Mesothelial cell of epicardium (in vitro differentiated cells): ENCODE measurements around the gene JRKL. TPM values are rescaled to one million over a fixed set of nuclear protein-coding genes. Genes with fewer than 3 reads are reported as not detected.

Source experiments
- DNase-seq, 2 experiments: peaks; one replicate each; pipeline ENCODE4 v3.0.0; 2021; ENCODE audit warnings: low spot score in 2 of 2; ENCODE audit not compliant: unreplicated experiment in 2 of 2
- H3K27ac Mint-ChIP-seq: 2 replicates; pipeline ENCODE4 v1.8.0; 2021; ENCODE audit warnings: mixed read lengths
- H3K27me3 Mint-ChIP-seq: 2 replicates; pipeline ENCODE4 v1.8.0; 2021; ENCODE audit warnings: low read depth, mixed read lengths
- H3K36me3 Mint-ChIP-seq: 2 replicates; pipeline ENCODE4 v1.8.0; 2021; ENCODE audit warnings: mixed read lengths
- H3K4me1 Mint-ChIP-seq: 2 replicates; pipeline ENCODE4 v1.8.0; 2021; ENCODE audit warnings: mixed read lengths
- H3K4me3 Mint-ChIP-seq: 2 replicates; pipeline ENCODE4 v1.8.0; 2021; ENCODE audit warnings: mild to moderate bottlenecking, moderate library complexity, mixed read lengths
- H3K9me3 Mint-ChIP-seq: 2 replicates; pipeline ENCODE4 v1.8.0; 2021; ENCODE audit warnings: mixed read lengths
- total RNA-seq: library from RNA; stranded (reverse); gene quantifications from 3 replicates; pipeline ENCODE4 v1.2.1, GENCODE V29; 2021
- TF ChIP-seq, protein P1 (sequence below): fragments of 200-600 bp; sonication (generic); IDR thresholded peaks from one replicate; pipeline ENCODE4 v1.5.0; 2021; ENCODE audit warnings: antibody characterized with exemption; ENCODE audit not compliant: unreplicated experiment

JRKL gene
- total RNA-seq, 1 donor from 2014 or later: 12.2 TPM

DNA sequence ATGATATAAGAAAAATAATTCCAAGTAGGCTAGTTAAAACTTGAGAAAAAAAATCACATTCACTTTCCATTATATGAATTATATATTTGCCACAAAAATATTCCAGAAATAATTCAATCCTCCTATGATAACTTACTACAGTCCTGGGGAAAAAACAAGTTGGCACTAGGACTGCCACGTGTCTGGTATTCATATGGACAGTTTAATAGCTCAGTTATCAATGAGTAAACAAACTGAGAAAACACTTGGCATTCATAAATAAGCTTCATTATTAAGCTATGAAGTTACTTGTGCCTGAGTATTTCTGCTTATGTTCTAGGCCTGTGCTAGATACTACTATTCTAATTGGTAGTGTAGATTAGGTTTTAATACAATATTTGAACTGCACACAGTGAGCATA lies 24.3 kb upstream of the JRKL start:
- Mint-ChIP-seq H3K4me1 (no peaks in the 10 kb centered on the region), H3K36me3 (peaks cover 27% of the 10 kb centered on the region), H3K27me3 (no peaks in the 10 kb centered on the region), H3K27ac (no peak overlapping the region), H3K9me3 (peaks cover 14% of the 10 kb centered on the region), H3K4me3 (no peak overlapping the region)
- no peak for DNase-seq
- TF ChIP-seq, protein P1, sequence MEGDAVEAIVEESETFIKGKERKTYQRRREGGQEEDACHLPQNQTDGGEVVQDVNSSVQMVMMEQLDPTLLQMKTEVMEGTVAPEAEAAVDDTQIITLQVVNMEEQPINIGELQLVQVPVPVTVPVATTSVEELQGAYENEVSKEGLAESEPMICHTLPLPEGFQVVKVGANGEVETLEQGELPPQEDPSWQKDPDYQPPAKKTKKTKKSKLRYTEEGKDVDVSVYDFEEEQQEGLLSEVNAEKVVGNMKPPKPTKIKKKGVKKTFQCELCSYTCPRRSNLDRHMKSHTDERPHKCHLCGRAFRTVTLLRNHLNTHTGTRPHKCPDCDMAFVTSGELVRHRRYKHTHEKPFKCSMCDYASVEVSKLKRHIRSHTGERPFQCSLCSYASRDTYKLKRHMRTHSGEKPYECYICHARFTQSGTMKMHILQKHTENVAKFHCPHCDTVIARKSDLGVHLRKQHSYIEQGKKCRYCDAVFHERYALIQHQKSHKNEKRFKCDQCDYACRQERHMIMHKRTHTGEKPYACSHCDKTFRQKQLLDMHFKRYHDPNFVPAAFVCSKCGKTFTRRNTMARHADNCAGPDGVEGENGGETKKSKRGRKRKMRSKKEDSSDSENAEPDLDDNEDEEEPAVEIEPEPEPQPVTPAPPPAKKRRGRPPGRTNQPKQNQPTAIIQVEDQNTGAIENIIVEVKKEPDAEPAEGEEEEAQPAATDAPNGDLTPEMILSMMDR: no peak

DNA sequence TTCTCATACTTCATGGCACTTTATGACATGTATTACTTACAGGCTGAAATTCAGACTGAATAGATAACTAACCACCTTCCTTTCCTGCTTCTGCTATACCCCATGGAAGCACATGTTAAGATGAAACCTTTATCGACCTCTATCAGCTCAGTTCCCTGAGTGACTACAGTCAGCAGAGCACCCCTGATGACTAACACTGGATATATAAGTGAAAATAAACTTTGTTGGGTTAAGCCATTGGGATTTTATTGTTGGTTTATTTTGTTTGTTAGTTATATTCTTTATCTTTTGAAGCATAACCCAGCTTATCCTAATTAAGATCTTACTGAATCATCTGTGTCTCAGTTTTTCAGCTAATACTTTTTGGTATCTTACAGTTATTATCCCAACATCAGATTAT lies 23.8 kb upstream of the JRKL start:
- TF ChIP-seq, protein P1: no peak
- Mint-ChIP-seq H3K27me3 (no peaks in the 10 kb centered on the region), H3K36me3 (peaks cover 32% of the 10 kb centered on the region), H3K9me3 (peaks cover 14% of the 10 kb centered on the region), H3K4me3 (no peak overlapping the region), H3K4me1 (no peaks in the 10 kb centered on the region), H3K27ac (no peak overlapping the region)
- no peak for DNase-seq

DNA sequence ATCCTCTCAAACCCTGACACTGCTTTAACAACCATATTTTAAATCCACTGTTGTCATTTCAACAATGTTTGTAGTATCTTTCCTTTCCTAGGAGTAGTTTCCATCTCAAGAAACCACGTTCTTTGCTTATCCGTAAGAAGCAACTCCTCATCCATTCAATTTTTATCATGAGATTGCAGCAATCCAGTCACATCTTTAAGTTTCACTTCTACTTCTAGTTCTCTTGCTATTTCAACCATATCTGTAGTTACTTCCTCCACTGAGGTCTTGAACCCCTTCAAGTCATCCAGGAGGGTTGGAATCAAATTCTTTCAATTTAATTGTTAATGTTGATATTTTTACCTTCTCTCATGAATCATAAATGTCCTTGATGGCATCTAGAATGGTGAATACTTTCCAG lies 22.5 kb upstream of the JRKL start:
- Mint-ChIP-seq H3K36me3 (peaks cover 38% of the 10 kb centered on the region), H3K4me1 (no peaks in the 10 kb centered on the region), H3K27me3 (no peaks in the 10 kb centered on the region), H3K27ac (no peak overlapping the region), H3K4me3 (no peak overlapping the region), H3K9me3 (peaks cover 14% of the 10 kb centered on the region)
- TF ChIP-seq, protein P1: no peak
- DNase-seq: no peak

DNA sequence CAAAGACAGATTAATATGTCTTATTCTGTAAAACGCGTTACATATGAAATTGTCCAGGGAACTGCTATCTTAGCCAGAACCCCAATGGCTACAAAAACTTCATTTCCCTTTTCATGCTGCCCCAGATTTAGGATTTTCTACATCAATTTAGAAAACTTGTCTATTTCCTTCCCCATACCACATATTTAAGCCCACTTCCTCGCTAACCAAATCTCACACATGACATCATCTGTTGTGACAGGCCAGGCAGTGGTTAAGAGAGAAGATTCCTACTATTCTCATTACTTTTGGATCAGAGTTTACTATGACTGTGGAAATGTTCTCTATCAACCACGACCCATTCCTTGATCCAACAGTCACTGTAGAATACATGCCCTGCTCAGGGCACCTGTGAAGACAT lies 16.0 kb upstream of the JRKL start:
- H3K36me3 Mint-ChIP-seq: peaks cover 28% of the 10 kb centered on the region
- H3K9me3 Mint-ChIP-seq: peaks cover 7% of the 10 kb centered on the region
- H3K27me3 Mint-ChIP-seq: no peaks in the 10 kb centered on the region
- TF ChIP-seq, protein P1: no peak
- H3K4me1 Mint-ChIP-seq: no peaks in the 10 kb centered on the region
- no peak overlapping the region for H3K27ac Mint-ChIP-seq
- no peak for DNase-seq
- H3K4me3 Mint-ChIP-seq: no peak overlapping the region

DNA sequence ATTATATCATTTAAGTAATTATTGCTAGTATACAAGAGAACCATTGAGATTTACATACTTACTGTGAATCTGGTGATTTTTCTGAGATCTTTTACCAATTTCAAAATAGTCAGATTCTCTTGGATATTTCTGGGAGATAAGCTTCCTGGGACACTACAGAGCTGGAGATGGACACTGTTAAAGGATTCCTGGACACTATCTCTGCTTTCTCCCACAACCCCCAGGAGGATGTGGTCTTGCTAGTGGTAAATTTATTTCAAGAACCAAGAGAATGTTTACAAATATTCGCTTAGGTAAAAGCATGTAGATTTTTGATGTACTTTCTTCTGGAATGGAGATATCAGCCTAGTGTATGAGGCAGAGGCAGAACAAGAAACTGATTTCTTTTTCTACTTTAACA lies 13.0 kb upstream of the JRKL start:
- Mint-ChIP-seq H3K4me1 (no peaks in the 10 kb centered on the region), H3K36me3 (peaks cover 15% of the 10 kb centered on the region), H3K27ac (no peak overlapping the region), H3K9me3 (no peaks in the 10 kb centered on the region), H3K4me3 (no peak overlapping the region), H3K27me3 (no peaks in the 10 kb centered on the region)
- no peak for DNase-seq
- TF ChIP-seq, protein P1: no peak

DNA sequence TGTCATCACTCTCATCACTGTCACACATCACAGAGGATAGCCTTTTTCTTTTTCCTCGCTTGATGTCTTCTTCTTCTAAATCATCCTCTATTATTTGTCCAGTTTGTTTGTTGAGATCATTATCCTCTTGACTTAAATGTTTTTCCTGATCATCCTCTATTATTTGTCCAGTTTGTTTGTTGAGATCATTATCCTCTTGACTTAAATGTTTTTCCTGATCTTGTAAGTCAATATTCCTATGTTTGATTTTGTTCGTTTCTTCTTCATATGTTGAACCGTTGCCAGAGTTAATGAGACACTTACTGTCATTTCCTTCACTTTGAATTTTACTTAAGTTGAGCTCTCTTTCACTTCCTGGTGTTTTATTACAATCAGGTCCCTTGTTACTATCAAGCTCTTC lies 5.7 kb upstream of the JRKL start:
- Mint-ChIP-seq H3K4me1 (peaks cover 19% of the 10 kb centered on the region), H3K9me3 (no peaks in the 10 kb centered on the region), H3K27ac (no peak overlapping the region), H3K36me3 (peaks cover 15% of the 10 kb centered on the region), H3K27me3 (no peaks in the 10 kb centered on the region), H3K4me3 (no peak overlapping the region)
- TF ChIP-seq, protein P1: no peak
- DNase-seq: no peak
